Kidney (tissue), 14 donors: Measurements from ENCODE around the gene MRPS14. TPM values are rescaled to one million over a fixed set of nuclear protein-coding genes. Genes with fewer than 3 reads are reported as not detected.

Experiments
- DNase-seq, 5 donors: peaks; one replicate each; pipeline ENCODE4 v3.0.0-alpha.2; 2013 to 2020
- FAIRE-seq: peaks from 2 replicates; lab custom pipeline; 2012; peaks lifted over from hg19 to GRCh38; lab: Jason Lieb, UNC
- H3K27ac ChIP-seq, 2 donors: one replicate each; pipeline ENCODE4 v1.7.0; 2013; ENCODE audit warnings: low read depth in 2 of 2, low read length in 2 of 2, inconsistent platforms in 1 of 2
- H3K27me3 ChIP-seq: one replicate; pipeline ENCODE4 v1.7.1; 2013; ENCODE audit warnings: low read length, inconsistent platforms; ENCODE audit not compliant: control insufficient read depth, insufficient read depth
- H3K36me3 ChIP-seq, 3 donors: one replicate each; pipeline versions ENCODE4 v1.7.0 to v1.7.1; 2013; ENCODE audit warnings: low read length in 3 of 3, control low read depth in 1 of 3, inconsistent platforms in 1 of 3; ENCODE audit not compliant: insufficient read depth in 3 of 3, control insufficient read depth in 2 of 3
- H3K4me1 ChIP-seq, 3 donors: one replicate each; pipeline versions ENCODE4 v1.7.0 to v1.7.1; 2013; ENCODE audit warnings: low read length in 3 of 3, inconsistent platforms in 1 of 3, low read depth in 1 of 3; ENCODE audit not compliant: control insufficient read depth in 2 of 3, insufficient read depth in 2 of 3
- H3K4me3 ChIP-seq, 3 donors: one replicate each; pipeline versions ENCODE4 v1.7.0 to v1.8.1; 2013; ENCODE audit warnings: low read length in 3 of 3, control low read depth in 1 of 3, inconsistent platforms in 1 of 3
- H3K9ac ChIP-seq, 3 donors: one replicate each; pipeline versions ENCODE4 v1.7.0 to v1.7.1; 2013; ENCODE audit warnings: low read length in 3 of 3, control low read depth in 1 of 3, inconsistent platforms in 1 of 3
- H3K9me3 ChIP-seq, 3 donors: one replicate each; pipeline versions ENCODE4 v1.7.0 to v1.7.1; 2013; ENCODE audit warnings: low read length in 3 of 3, control low read depth in 1 of 3, inconsistent platforms in 1 of 3; ENCODE audit not compliant: control insufficient read depth in 2 of 3, insufficient read depth in 1 of 3
- intact Hi-C: fragments of 100-400 bp; cut with DNase I; formaldehyde crosslinking; loops from one replicate; pipeline ENCODE4 v1.11.1; 2022
- polyA plus RNA-seq: library from polyadenylated mRNA; stranded (reverse); fragments of 350-450 nt; fragmentation: Illumina TruSeq; extraction: RNeasy Lipid Tissue Mini Kit (QIAGEN cat#74804); gene quantifications from one replicate; pipeline ENCODE4 v1.2.3, GENCODE V29; 2014; ENCODE audit warnings: low read depth, low replicate concordance; ENCODE audit not compliant: insufficient read depth
- total RNA-seq: library from RNA; stranded (reverse); fragmentation: NEBNext Ultra II Directional; extraction: Animal tissue kit (Norgen Biotek cat#: 25700); gene quantifications from one replicate; pipeline ENCODE4 v1.2.1, GENCODE V29; 2021
- TF ChIP-seq, protein P1 (sequence below): IDR thresholded peaks from 3 replicates; pipeline ENCODE4 v1.5.1; 2012; ENCODE audit warnings: mild to moderate bottlenecking, moderate library complexity, borderline replicate concordance; ENCODE audit not compliant: insufficient read depth; ENCODE audit errors: extremely low read depth
- donor health status: control.
- donor health status: control.
- donor health status: control.
- donor health status: control.
- donor health status: control.
- donor health status: DM: yes; HTN: yes; CAD: no.
- donor health status: Normal renal cell carcinoma (clear cell type).

The MRPS14 gene
- total and polyA plus RNA-seq, 2 donors from 2014 or later: 35.7 to 48.0 TPM

- no peak overlapping the region for H3K9ac ChIP-seq
- no peaks in the 10 kb centered on the region for H3K9me3 ChIP-seq
- no peaks in the 10 kb centered on the region for H3K36me3 ChIP-seq
- H3K4me1 ChIP-seq: no peaks in the 10 kb centered on the region
- TF ChIP-seq, protein P1, sequence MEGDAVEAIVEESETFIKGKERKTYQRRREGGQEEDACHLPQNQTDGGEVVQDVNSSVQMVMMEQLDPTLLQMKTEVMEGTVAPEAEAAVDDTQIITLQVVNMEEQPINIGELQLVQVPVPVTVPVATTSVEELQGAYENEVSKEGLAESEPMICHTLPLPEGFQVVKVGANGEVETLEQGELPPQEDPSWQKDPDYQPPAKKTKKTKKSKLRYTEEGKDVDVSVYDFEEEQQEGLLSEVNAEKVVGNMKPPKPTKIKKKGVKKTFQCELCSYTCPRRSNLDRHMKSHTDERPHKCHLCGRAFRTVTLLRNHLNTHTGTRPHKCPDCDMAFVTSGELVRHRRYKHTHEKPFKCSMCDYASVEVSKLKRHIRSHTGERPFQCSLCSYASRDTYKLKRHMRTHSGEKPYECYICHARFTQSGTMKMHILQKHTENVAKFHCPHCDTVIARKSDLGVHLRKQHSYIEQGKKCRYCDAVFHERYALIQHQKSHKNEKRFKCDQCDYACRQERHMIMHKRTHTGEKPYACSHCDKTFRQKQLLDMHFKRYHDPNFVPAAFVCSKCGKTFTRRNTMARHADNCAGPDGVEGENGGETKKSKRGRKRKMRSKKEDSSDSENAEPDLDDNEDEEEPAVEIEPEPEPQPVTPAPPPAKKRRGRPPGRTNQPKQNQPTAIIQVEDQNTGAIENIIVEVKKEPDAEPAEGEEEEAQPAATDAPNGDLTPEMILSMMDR: no peak
- no peak overlapping the region for H3K4me3 ChIP-seq
- intact Hi-C loops: no loop called here
- H3K27ac ChIP-seq: no peak overlapping the region
- FAIRE-seq: no peak
- H3K27me3 ChIP-seq: no peaks in the 10 kb centered on the region
- DNase-seq: peak in 2 of 5 donors; percentile 4 to 26
These were observed 39.6 kb upstream of the MRPS14 start for GRCh38 chr1:175062858-175063257.

DNA sequence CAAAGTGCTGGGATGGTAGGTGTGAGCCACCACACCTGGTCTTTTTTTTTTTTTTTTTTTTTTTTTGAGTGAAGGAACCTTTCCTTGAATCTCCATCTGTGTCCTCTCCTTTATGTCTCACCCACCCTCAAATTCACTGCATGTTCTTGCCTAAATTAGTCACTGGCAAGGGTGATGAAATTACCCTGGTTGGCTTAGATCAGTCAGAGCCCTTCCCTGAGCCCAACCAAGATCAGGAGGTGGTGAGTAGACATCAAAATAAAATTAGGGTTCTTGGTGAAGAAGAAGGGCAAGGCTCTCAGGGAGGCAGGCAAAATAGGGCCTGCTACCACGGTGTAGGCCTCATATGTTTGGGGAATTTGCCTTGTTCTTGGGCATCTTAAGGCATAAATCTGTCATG is 39.1 kb upstream of the MRPS14 start:
- Histone ChIP-seq H3K27me3 (no peaks in the 10 kb centered on the region), H3K4me3 (no peak overlapping the region), H3K9me3 (no peaks in the 10 kb centered on the region), H3K36me3 (no peaks in the 10 kb centered on the region), H3K9ac (no peak overlapping the region), H3K27ac (no peak overlapping the region), H3K4me1 (no peaks in the 10 kb centered on the region)
- TF ChIP-seq, protein P1: no peak
- no peak for FAIRE-seq
- DNase-seq: no peak
- intact Hi-C loops: no loop called here

DNA sequence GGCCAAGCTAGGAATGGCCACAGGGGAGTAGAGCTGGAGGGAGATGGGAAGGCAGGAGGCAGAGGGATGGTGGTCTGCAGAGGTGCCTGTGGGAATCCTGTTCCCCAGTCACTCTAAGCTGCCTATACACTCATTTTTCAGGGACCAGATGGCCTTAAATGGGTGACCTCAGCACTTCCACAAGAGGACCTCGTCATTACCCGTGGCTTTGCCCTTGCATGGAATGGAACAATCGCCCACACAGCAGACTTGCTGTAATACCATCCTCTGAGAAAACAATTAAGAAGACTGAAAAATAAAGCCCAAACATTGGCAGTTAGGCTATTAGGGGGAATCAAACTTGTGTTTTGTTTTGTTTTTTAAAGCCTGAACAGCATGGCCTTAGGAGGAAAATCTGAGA is 31.5 kb upstream of the MRPS14 start:
- no peaks in the 10 kb centered on the region for H3K36me3 ChIP-seq
- TF ChIP-seq, protein P1: no peak
- no peaks in the 10 kb centered on the region for H3K9me3 ChIP-seq
- H3K4me1 ChIP-seq: no peaks in the 10 kb centered on the region
- no peak overlapping the region for H3K27ac ChIP-seq
- intact Hi-C loops: no loop called here
- no peaks in the 10 kb centered on the region for H3K27me3 ChIP-seq
- no peak overlapping the region for H3K4me3 ChIP-seq
- H3K9ac ChIP-seq: no peak overlapping the region
- FAIRE-seq: no peak
- DNase-seq: no peak

DNA sequence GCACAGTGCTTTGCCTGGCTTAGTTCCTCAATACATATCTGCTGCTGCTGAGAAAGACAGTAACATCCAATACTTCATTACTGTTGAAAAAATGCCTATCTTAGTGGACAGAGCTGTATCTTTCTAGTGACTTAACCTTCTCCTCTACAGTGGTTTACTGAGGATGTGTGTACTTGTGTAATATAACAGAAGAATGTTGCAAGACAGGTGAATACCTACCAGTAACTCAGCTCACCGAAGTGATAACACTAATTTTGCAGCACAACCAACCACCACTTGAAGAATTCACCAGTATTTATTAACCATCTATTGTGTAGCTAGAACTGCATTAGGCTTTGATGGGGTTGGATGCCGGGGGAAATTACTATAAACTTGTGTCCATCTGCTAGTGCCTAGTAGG is 27.8 kb upstream of the MRPS14 start:
- no peaks in the 10 kb centered on the region for H3K9me3 ChIP-seq
- H3K4me3 ChIP-seq: no peak overlapping the region
- intact Hi-C loops: no loop called here
- H3K27me3 ChIP-seq: no peaks in the 10 kb centered on the region
- no peaks in the 10 kb centered on the region for H3K4me1 ChIP-seq
- no peak for FAIRE-seq
- no peak overlapping the region for H3K27ac ChIP-seq
- TF ChIP-seq, protein P1: no peak
- H3K9ac ChIP-seq: no peak overlapping the region
- DNase-seq: no peak
- no peaks in the 10 kb centered on the region for H3K36me3 ChIP-seq
